Calu3 (cell line): ENCODE results near the gene SPOCK1. TPM values are rescaled to one million over a fixed set of nuclear protein-coding genes. Genes with fewer than 3 reads are reported as not detected.

Experiments
- BruUV-seq: library from RNA; stranded (reverse); fragments of 400-500 nt; replicated peaks from 2 replicates; lab custom pipeline; 2021; lab: Mats Ljungman, UMichigan
- CTCF ChIA-PET: fragments of 300-600 bp; sonication (Branson Sonifier 250); formaldehyde crosslinking; loops from one replicate; lab custom pipeline; 2022; ENCODE audit warnings: antibody characterized with exemption; lab: Charles Lee
- DNase-seq: peaks from one replicate; pipeline ENCODE4 v3.0.0; 2022
- H3K27ac Mint-ChIP-seq: one replicate; pipeline ENCODE4 v1.8.0; 2022; ENCODE audit warnings: mixed read lengths; ENCODE audit not compliant: unreplicated experiment
- H3K27me3 Mint-ChIP-seq: one replicate; pipeline ENCODE4 v1.8.0; 2022; ENCODE audit warnings: mixed read lengths; ENCODE audit not compliant: unreplicated experiment
- H3K36me3 Mint-ChIP-seq: one replicate; pipeline ENCODE4 v1.8.0; 2022; ENCODE audit warnings: mild to moderate bottlenecking, moderate library complexity, mixed read lengths; ENCODE audit not compliant: insufficient read depth, unreplicated experiment
- H3K4me1 Mint-ChIP-seq: one replicate; pipeline ENCODE4 v1.8.0; 2022; ENCODE audit warnings: mild to moderate bottlenecking, low read depth, mixed read lengths; ENCODE audit not compliant: unreplicated experiment
- H3K4me3 Mint-ChIP-seq: one replicate; pipeline ENCODE4 v1.8.0; 2022; ENCODE audit warnings: mild to moderate bottlenecking, low read depth, moderate library complexity, mixed read lengths; ENCODE audit not compliant: unreplicated experiment
- H3K9me3 Mint-ChIP-seq: one replicate; pipeline ENCODE4 v1.8.0; 2022; ENCODE audit warnings: low read depth, mixed read lengths; ENCODE audit not compliant: unreplicated experiment
- intact Hi-C: fragments of 100-400 bp; cut with micrococcal nuclease; formaldehyde crosslinking; loops from one replicate; pipeline ENCODE4 v1.10.0; 2022; ENCODE audit not compliant: unreplicated experiment
- total RNA-seq: library from RNA; stranded (reverse); gene quantifications from 2 replicates; pipeline ENCODE4 v1.2.3, GENCODE V29; 2022
- TF ChIP-seq, protein P1 (sequence below): fragments of 200-600 bp; IDR thresholded peaks from one replicate; pipeline ENCODE4 v1.8.0; 2022; ENCODE audit warnings: antibody characterized with exemption; ENCODE audit not compliant: unreplicated experiment

Gene SPOCK1
- total RNA-seq, 1 experiment from 2014 or later = 3.2 TPM

DNA sequence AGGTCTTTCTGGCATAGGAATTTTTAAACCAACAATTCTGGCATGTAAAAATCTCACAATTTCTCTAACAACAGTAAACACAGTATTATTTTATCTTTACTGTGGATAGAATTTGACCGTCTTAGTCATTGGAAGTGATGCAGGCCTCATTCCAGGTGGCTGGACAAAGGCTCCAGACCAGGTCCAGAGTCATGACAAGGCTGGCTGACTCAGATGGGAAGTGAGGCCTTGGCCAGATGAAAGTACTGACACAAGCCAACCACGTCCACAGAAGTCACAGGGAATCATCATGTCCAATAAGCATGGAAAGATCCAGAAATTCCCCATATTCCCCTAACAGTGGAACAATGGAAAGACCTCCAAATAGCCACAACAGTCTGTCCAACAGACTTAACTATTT is 12.4 kb downstream of the SPOCK1 start:
- intact Hi-C loops = no loop called here
- no peaks in the 10 kb centered on the region for H3K36me3 Mint-ChIP-seq
- no peaks in the 10 kb centered on the region for H3K4me1 Mint-ChIP-seq
- CTCF ChIA-PET = no interaction called here
- H3K27ac Mint-ChIP-seq = no peak overlapping the region
- no peak for DNase-seq
- no peak overlapping the region for H3K4me3 Mint-ChIP-seq
- BruUV-seq = no TSS peak
- TF ChIP-seq, protein P1, sequence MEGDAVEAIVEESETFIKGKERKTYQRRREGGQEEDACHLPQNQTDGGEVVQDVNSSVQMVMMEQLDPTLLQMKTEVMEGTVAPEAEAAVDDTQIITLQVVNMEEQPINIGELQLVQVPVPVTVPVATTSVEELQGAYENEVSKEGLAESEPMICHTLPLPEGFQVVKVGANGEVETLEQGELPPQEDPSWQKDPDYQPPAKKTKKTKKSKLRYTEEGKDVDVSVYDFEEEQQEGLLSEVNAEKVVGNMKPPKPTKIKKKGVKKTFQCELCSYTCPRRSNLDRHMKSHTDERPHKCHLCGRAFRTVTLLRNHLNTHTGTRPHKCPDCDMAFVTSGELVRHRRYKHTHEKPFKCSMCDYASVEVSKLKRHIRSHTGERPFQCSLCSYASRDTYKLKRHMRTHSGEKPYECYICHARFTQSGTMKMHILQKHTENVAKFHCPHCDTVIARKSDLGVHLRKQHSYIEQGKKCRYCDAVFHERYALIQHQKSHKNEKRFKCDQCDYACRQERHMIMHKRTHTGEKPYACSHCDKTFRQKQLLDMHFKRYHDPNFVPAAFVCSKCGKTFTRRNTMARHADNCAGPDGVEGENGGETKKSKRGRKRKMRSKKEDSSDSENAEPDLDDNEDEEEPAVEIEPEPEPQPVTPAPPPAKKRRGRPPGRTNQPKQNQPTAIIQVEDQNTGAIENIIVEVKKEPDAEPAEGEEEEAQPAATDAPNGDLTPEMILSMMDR = no peak
- H3K27me3 Mint-ChIP-seq = peaks cover 48% of the 10 kb centered on the region
- no peaks in the 10 kb centered on the region for H3K9me3 Mint-ChIP-seq

DNA sequence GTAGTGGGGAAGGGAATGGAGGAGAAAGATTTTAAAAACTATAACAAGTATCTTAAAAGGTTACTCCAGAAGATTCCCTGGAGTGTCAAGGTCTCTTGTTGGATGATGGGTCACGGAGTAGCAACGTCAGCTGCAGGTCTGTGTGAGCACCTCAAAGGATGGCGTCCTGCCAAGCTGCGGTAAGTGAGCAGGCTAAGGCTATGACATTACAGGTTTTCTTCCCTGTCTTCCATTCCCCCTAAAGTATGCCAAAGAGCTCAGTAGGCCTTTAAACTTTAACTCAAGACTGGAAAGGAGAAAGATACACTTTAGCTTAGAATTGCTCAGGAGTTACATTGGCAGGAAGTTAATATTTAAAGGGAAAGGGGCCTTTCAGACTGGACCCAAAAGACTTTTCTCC is 17.5 kb downstream of the SPOCK1 start:
- Mint-ChIP-seq H3K9me3 (no peaks in the 10 kb centered on the region), H3K4me1 (no peaks in the 10 kb centered on the region), H3K4me3 (no peak overlapping the region), H3K27ac (no peak overlapping the region), H3K36me3 (no peaks in the 10 kb centered on the region), H3K27me3 (peaks cover 16% of the 10 kb centered on the region)
- CTCF ChIA-PET = interaction anchor here (0.6 kb wide), 1 partner anchor 161 kb away, joined by 4 read pairs; no protein-coding TSS in a partner anchor
- intact Hi-C loops = no loop called here
- TF ChIP-seq, protein P1 = no peak
- peak; percentile 30 for DNase-seq
- BruUV-seq = no TSS peak

DNA sequence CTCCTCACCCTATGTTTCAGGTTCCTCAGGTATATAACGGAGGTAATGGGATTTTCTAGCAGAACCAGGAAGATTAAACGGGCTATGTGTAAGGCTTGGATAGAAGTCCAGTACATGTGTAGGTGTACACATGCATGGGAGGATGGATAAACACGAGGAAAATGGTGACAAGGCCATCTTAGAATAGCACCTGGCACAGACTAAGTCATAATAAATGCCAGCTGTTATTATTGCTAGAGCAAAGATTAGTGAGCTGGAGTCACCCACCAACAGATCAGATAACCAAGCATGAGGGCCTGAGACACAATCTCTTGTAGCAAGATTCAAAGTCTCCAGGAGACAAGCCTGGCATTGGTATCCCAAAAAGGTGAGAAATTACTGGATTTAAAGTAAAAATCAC is 21.1 kb downstream of the SPOCK1 start:
- DNase-seq = no peak
- Mint-ChIP-seq H3K9me3 (no peaks in the 10 kb centered on the region), H3K36me3 (no peaks in the 10 kb centered on the region), H3K4me1 (no peaks in the 10 kb centered on the region), H3K4me3 (no peak overlapping the region), H3K27me3 (peaks cover 38% of the 10 kb centered on the region), H3K27ac (no peak overlapping the region)
- CTCF ChIA-PET = no interaction called here
- no TSS peak for BruUV-seq
- intact Hi-C loops = no loop called here
- TF ChIP-seq, protein P1 = no peak

DNA sequence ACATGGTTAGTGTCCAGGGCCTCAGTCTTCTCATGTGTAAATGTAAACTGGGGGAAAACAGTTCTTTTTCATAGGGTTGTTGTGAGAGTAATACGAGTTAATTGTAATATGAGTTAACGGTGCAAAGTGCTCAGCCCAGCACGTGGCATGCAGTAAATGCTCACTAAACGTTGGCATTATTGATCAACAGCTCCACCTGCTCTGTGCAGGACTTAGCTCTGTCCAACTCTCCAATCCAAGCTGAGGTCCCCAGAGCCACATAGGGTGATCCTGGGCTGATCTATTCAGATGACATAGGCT is 28.3 kb downstream of the SPOCK1 start:
- no peak for DNase-seq
- intact Hi-C loops = no loop called here
- Mint-ChIP-seq H3K36me3 (no peaks in the 10 kb centered on the region), H3K27ac (no peak overlapping the region), H3K9me3 (no peaks in the 10 kb centered on the region), H3K4me1 (no peaks in the 10 kb centered on the region), H3K4me3 (no peak overlapping the region), H3K27me3 (peaks cover 98% of the 10 kb centered on the region)
- BruUV-seq = no TSS peak
- TF ChIP-seq, protein P1 = no peak
- CTCF ChIA-PET = no interaction called here
